HCT116 (cell line): Measurements from ENCODE around the gene CAPN13.

Source experiments
- JUND ChIP-seq: IDR thresholded peaks from 2 replicates; pipeline ENCODE4 v1.6.1; 2012
- POLR2A ChIP-seq: IDR thresholded peaks from 2 replicates; pipeline ENCODE4 v1.7.0; 2011; ENCODE audit warnings: borderline replicate concordance; ENCODE audit not compliant: insufficient read depth, insufficient read length; ENCODE audit errors: extremely low read depth
- POLR2AphosphoS5 ChIP-seq: IDR thresholded peaks from 2 replicates; pipeline ENCODE4 v1.6.1; 2011; ENCODE audit warnings: mild to moderate bottlenecking, low read depth, low read length, moderate library complexity
- TF ChIP-seq, protein P1 (sequence below), 3 experiments: fragments of 200-600 bp in 1 of 3; sonication (generic) in 1 of 3; IDR thresholded peaks in 2 of 3; conservative IDR thresholded peaks in 1 of 3; 2 replicates each; pipeline ENCODE4 v1.5.1; 2012 to 2017; ENCODE audit warnings: low read depth in 2 of 3, low read length in 2 of 3, antibody characterized with exemption in 1 of 3, borderline replicate concordance in 1 of 3, control low read depth in 1 of 3, mild to moderate bottlenecking in 1 of 3, mixed read lengths in 1 of 3, mixed run types in 1 of 3, moderate library complexity in 1 of 3; ENCODE audit not compliant: insufficient read depth in 1 of 3

GRCh38 chr2:30738141-30738911 is 68.9 kb downstream of the CAPN13 start:
- TF ChIP-seq POLR2AphosphoS5 (no peak), POLR2A (no peak), JUND (no peak)
- TF ChIP-seq, protein P1, sequence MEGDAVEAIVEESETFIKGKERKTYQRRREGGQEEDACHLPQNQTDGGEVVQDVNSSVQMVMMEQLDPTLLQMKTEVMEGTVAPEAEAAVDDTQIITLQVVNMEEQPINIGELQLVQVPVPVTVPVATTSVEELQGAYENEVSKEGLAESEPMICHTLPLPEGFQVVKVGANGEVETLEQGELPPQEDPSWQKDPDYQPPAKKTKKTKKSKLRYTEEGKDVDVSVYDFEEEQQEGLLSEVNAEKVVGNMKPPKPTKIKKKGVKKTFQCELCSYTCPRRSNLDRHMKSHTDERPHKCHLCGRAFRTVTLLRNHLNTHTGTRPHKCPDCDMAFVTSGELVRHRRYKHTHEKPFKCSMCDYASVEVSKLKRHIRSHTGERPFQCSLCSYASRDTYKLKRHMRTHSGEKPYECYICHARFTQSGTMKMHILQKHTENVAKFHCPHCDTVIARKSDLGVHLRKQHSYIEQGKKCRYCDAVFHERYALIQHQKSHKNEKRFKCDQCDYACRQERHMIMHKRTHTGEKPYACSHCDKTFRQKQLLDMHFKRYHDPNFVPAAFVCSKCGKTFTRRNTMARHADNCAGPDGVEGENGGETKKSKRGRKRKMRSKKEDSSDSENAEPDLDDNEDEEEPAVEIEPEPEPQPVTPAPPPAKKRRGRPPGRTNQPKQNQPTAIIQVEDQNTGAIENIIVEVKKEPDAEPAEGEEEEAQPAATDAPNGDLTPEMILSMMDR (IDR thresholded peaks at IDR 0.05 in 2 of 3, conservative IDR thresholded peaks at IDR 0.05 in 1 of 3; ENCODE audit: borderline replicate concordance in 1 of 3, insufficient read depth in 1 of 3, low read depth in 2 of 3, low read length in 2 of 3) = no peak
